ENCODE measurements around the gene TMEM167B.
A peak's percentile ranks its signal among the peaks of the same experiment; 100 is the strongest.

The TMEM167B gene

DNA sequence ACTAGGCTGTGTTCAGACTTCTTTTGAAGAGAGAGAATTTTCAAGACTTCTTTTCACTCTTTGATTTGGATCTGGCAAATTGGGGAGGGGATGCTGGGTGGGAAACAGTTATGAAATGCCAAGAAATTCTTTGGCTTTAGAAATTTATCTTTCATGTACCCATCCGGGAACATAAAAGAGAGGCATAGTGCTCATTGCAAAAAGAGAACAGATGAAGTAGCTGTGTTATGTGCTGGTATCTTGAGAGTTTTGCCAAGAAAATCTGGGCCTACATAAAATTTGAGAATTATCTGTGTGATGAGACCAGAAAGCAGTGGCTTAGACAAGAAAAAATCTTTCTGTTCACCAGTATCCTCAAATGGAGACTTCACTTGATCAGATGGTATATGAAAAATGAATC, 4.3 kb downstream of the TMEM167B start:
- Mint-ChIP-seq H3K36me3 (no peaks in the 10 kb centered on the region), H3K27ac (peak overlapping the region; percentile 66), H3K4me1 (ENCODE audit: low read depth) (peaks cover 43% of the 10 kb centered on the region), H3K27me3 (no peaks in the 10 kb centered on the region), H3K4me3 (no peak overlapping the region), H3K9me3 (ENCODE audit: low read depth) (no peaks in the 10 kb centered on the region)

DNA sequence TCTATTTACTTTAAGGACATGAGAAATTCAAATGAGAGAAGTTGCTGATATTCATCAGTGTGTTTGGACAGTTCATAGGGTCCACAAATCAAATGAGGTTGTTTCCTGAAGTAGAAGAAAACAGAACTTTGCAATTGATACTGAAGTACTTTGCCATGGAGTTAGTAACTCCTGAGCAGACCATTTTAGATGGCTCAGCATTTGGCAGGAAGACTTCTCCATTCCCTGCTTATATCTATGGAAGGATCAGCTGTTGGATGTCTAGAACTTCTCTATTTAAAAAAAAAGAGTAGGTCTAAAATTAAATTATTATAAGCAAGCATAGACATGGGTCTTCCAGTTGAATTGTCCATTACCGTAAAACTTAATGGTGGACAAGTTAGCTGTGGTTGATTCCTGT, 5.1 kb downstream of the TMEM167B start:
- H3K4me1 Mint-ChIP-seq (ENCODE audit: low read depth): peaks cover 39% of the 10 kb centered on the region
- no peak overlapping the region for H3K4me3 Mint-ChIP-seq
- H3K27me3 Mint-ChIP-seq: no peaks in the 10 kb centered on the region
- peak overlapping the region; percentile 46 for H3K27ac Mint-ChIP-seq
- H3K9me3 Mint-ChIP-seq (ENCODE audit: low read depth): no peaks in the 10 kb centered on the region
- H3K36me3 Mint-ChIP-seq: no peaks in the 10 kb centered on the region

GRCh38 chr1:109096120-109096519, 5.6 kb downstream of the TMEM167B start:
- no peak overlapping the region for H3K4me3 Mint-ChIP-seq
- H3K4me1 Mint-ChIP-seq (ENCODE audit: low read depth): peaks cover 37% of the 10 kb centered on the region

GRCh38 chr1:109099938-109100773, 9.6 kb downstream of the TMEM167B start:
- peak overlapping the region; percentile 95 for H3K27ac Mint-ChIP-seq
- peaks cover 13% of the 10 kb centered on the region for H3K4me1 Mint-ChIP-seq (ENCODE audit: low read depth)
- H3K27me3 Mint-ChIP-seq: no peaks in the 10 kb centered on the region
- H3K36me3 Mint-ChIP-seq: peaks cover 2% of the 10 kb centered on the region
- H3K9me3 Mint-ChIP-seq (ENCODE audit: low read depth): no peaks in the 10 kb centered on the region
- peak overlapping the region; percentile 95 for H3K4me3 Mint-ChIP-seq

More at GRCh38 chr1:109096120-109096519, 5.6 kb downstream of the TMEM167B start:
- Mint-ChIP-seq H3K36me3 (no peaks in the 10 kb centered on the region), H3K27ac (peak overlapping the region; percentile 46), H3K27me3 (no peaks in the 10 kb centered on the region), H3K9me3 (ENCODE audit: low read depth) (no peaks in the 10 kb centered on the region)

DNA sequence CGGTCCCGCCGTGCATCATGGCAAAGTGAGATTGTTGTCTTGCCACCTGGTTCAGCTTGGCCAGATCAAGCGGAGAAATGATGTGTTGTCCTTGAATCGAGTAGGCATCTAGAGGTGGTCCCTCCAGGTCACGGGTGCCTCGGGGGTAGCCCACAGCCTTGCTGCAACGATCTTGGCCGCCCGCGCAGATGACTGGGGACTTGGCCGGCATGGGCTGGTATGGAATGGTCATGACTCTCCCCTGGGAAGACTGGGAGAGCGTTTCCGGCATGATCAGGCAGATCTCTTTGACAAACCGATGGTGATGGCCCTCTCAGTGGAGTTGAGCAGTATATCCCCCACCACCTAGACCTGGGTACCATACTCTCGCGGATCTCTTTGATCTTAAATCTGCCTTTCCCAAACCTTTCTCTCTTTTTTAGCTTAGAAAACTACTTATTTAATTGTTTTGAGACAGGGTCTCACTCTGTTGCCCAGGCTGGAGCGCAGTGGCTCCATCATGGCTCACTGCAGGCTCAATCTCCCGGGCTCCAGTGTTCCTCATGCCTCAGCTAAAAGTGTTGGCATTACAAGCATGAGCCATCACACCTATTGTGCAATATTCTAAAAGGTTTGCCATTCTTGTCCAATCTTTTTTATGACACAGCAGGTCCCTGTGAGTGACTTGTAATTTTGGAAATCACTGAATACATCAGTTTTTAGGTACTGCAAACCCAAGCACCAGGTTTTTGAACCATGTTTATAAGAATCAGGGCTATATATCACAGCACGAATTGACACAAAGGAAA, 14.0 kb downstream of the TMEM167B start:
- Mint-ChIP-seq H3K27me3 (no peaks in the 10 kb centered on the region), H3K27ac (no peak overlapping the region), H3K4me1 (ENCODE audit: low read depth) (peaks cover 7% of the 10 kb centered on the region), H3K36me3 (peaks cover 2% of the 10 kb centered on the region), H3K4me3 (no peak overlapping the region), H3K9me3 (ENCODE audit: low read depth) (no peaks in the 10 kb centered on the region)

GRCh38 chr1:109105881-109106280, 15.3 kb downstream of the TMEM167B start:
- Mint-ChIP-seq H3K27me3 (no peaks in the 10 kb centered on the region), H3K4me3 (no peak overlapping the region), H3K36me3 (peaks cover 2% of the 10 kb centered on the region), H3K9me3 (ENCODE audit: low read depth) (no peaks in the 10 kb centered on the region), H3K27ac (no peak overlapping the region), H3K4me1 (ENCODE audit: low read depth) (peaks cover 15% of the 10 kb centered on the region)

DNA sequence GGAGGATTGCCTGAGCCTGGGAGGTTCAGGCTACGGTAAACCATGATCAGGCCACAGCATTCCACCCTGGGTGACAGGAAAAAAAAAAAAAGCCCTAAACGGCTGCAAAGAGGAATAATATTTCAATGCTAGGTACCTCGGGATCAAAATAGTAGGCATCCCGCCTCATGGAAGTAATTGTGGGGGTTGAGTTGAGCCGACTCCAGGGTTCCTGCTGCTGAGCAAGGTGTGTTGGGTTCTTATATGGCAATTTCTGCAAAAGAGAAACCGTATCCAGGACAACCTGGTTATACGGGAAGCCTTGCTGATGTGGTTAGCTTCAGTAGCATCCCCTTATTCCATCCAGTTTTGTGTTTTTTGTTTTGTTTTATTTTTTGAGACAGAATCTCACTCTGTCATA, 17.2 kb downstream of the TMEM167B start:
- Mint-ChIP-seq H3K4me1 (ENCODE audit: low read depth) (peaks cover 17% of the 10 kb centered on the region), H3K36me3 (no peaks in the 10 kb centered on the region), H3K27me3 (no peaks in the 10 kb centered on the region), H3K9me3 (ENCODE audit: low read depth) (no peaks in the 10 kb centered on the region), H3K4me3 (no peak overlapping the region), H3K27ac (no peak overlapping the region)

GRCh38 chr1:109109906-109110305, 19.3 kb downstream of the TMEM167B start:
- Mint-ChIP-seq H3K27me3 (no peaks in the 10 kb centered on the region), H3K4me1 (ENCODE audit: low read depth) (peaks cover 35% of the 10 kb centered on the region), H3K4me3 (no peak overlapping the region), H3K36me3 (no peaks in the 10 kb centered on the region), H3K27ac (no peak overlapping the region), H3K9me3 (ENCODE audit: low read depth) (no peaks in the 10 kb centered on the region)

- H3K4me3 Mint-ChIP-seq: no peak overlapping the region
- H3K36me3 Mint-ChIP-seq: peaks cover 2% of the 10 kb centered on the region
- no peak overlapping the region for H3K27ac Mint-ChIP-seq
These were observed 21.0 kb downstream of the TMEM167B start for GRCh38 chr1:109111386-109112055.

DNA sequence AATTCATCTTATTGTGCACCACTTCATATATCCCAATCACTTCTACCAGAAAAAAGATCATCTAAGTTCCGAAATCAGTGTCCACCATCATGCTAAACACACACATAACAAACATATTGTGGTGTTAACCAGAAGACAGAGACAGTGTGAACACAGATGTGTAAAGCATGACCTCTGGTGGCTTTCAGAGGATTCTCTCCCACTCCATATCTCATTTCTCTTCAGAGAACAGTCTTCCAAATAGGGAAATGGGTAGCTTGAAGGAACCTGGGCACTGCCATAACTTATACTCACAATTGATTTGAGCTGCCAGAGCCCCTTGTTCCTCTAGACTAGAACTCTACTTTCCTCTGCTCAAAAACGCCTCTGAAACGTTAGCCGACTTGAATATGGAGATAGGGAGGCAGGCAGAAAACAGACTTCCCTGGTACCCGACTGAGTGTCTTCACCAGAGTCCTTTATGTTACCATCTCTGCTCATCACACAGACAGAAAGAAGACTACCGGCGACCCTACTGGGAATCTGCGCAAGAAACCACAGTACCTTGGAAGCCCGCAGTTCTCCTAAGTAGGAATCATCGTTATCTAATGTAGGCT, 21.6 kb downstream of the TMEM167B start:
- Mint-ChIP-seq H3K4me1 (ENCODE audit: low read depth) (peaks cover 49% of the 10 kb centered on the region), H3K4me3 (peak overlapping the region; percentile 86), H3K27ac (no peak overlapping the region), H3K9me3 (ENCODE audit: low read depth) (no peaks in the 10 kb centered on the region), H3K36me3 (peaks cover 2% of the 10 kb centered on the region), H3K27me3 (no peaks in the 10 kb centered on the region)

More at GRCh38 chr1:109111386-109112055, 21.0 kb downstream of the TMEM167B start:
- H3K4me1 Mint-ChIP-seq (ENCODE audit: low read depth): peaks cover 49% of the 10 kb centered on the region
- H3K27me3 Mint-ChIP-seq: no peaks in the 10 kb centered on the region
- no peaks in the 10 kb centered on the region for H3K9me3 Mint-ChIP-seq (ENCODE audit: low read depth)

GRCh38 chr1:109112652-109113285, 22.2 kb downstream of the TMEM167B start:
- H3K9me3 Mint-ChIP-seq (ENCODE audit: low read depth): no peaks in the 10 kb centered on the region
- H3K27ac Mint-ChIP-seq: peak overlapping the region; percentile 79
- no peaks in the 10 kb centered on the region for H3K27me3 Mint-ChIP-seq
- peak overlapping the region; percentile 86 for H3K4me3 Mint-ChIP-seq
- peaks cover 2% of the 10 kb centered on the region for H3K36me3 Mint-ChIP-seq
- H3K4me1 Mint-ChIP-seq (ENCODE audit: low read depth): peaks cover 49% of the 10 kb centered on the region

GRCh38 chr1:109113590-109114341, 23.2 kb downstream of the TMEM167B start, which contains the start of gene ELAPOR1:
Gene ELAPOR1 (plus strand): TSS chr1:109114115. CDS start chr1:109114184, 69 bp downstream.
- Mint-ChIP-seq H3K27me3 (no peaks in the 10 kb centered on the region), H3K4me3 (peak within 1 kb of the TSS; percentile 86), H3K4me1 (ENCODE audit: low read depth) (peaks cover 49% of the 10 kb centered on the region), H3K9me3 (ENCODE audit: low read depth) (no peaks in the 10 kb centered on the region), H3K36me3 (peaks cover 7% of the 10 kb centered on the region), H3K27ac (peak within 1 kb of the TSS; percentile 79)

DNA sequence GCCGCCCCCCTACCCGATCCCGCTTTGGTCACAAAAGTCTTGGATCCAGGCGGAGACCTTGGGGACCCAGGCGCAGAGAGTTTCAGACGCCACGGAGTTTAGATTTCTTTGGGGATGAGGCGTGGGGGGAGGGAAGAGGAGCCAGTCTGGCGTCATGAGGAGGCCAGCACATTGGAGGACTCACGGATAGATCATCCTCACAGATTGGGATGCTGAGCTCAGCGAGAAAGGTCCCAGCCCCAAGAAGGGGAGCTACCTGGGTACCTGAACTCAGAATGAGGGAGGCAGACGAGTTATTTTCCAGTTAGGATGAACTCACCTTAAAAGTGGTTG, 23.7 kb downstream of the TMEM167B start:
- H3K27me3 Mint-ChIP-seq: no peaks in the 10 kb centered on the region
- no peaks in the 10 kb centered on the region for H3K9me3 Mint-ChIP-seq (ENCODE audit: low read depth)
- peaks cover 7% of the 10 kb centered on the region for H3K36me3 Mint-ChIP-seq
- peak overlapping the region; percentile 50 for H3K27ac Mint-ChIP-seq
- H3K4me1 Mint-ChIP-seq (ENCODE audit: low read depth): peaks cover 49% of the 10 kb centered on the region
- peak overlapping the region; percentile 86 for H3K4me3 Mint-ChIP-seq

- H3K27ac Mint-ChIP-seq: peak overlapping the region; percentile 95
- H3K36me3 Mint-ChIP-seq: peaks cover 9% of the 10 kb centered on the region
- H3K9me3 Mint-ChIP-seq (ENCODE audit: low read depth): no peaks in the 10 kb centered on the region
- H3K4me1 Mint-ChIP-seq (ENCODE audit: low read depth): peaks cover 38% of the 10 kb centered on the region
- H3K27me3 Mint-ChIP-seq: no peaks in the 10 kb centered on the region
- peak overlapping the region; percentile 50 for H3K4me3 Mint-ChIP-seq
These were observed 25.1 kb downstream of the TMEM167B start for GRCh38 chr1:109115685-109116084.
